Measurements from ENCODE around the gene ELAVL3.

DNA sequence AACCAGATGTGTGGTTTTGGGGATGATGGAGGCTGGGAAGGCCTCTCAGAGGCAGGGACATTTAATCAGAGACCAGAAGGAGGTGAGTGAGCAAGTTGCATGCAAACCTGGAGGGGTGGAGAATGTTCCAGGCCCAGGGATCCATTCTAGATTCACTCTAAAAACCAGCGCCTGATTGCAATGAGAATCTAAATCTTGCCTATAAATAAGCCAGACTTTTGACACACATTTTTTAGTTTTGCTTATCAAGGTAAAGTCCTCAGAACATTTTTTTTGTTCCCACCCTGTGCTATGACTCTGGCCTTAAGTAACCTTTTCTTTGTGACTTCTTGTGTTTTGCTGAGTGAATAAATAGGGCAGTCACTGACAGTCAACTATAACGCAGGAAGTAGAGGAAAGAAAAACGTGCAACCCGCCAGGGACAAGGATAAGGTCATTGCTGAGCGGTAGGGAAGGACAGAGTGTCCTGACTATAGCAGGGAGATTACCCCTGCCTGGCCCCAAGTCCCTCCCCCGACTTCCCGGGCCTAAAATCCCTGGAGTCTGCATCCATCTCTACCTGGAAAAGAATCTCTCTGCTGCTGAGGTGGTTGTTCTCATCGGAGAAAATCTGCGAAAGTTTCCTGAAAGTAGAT lies 76.1 kb downstream of the ELAVL3 start:
- no peak for TF ChIP-seq REST (IDR thresholded peaks at IDR 0.05; ENCODE audit: insufficient read depth in 1 of 2, low read depth in 2 of 2, low read length in 1 of 2)
- TF ChIP-seq, protein P1, sequence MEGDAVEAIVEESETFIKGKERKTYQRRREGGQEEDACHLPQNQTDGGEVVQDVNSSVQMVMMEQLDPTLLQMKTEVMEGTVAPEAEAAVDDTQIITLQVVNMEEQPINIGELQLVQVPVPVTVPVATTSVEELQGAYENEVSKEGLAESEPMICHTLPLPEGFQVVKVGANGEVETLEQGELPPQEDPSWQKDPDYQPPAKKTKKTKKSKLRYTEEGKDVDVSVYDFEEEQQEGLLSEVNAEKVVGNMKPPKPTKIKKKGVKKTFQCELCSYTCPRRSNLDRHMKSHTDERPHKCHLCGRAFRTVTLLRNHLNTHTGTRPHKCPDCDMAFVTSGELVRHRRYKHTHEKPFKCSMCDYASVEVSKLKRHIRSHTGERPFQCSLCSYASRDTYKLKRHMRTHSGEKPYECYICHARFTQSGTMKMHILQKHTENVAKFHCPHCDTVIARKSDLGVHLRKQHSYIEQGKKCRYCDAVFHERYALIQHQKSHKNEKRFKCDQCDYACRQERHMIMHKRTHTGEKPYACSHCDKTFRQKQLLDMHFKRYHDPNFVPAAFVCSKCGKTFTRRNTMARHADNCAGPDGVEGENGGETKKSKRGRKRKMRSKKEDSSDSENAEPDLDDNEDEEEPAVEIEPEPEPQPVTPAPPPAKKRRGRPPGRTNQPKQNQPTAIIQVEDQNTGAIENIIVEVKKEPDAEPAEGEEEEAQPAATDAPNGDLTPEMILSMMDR (IDR thresholded peaks at IDR 0.05): no peak
